Mesenchymal stem cell (in vitro differentiated cells and primary cell): ENCODE measurements around the gene BOD1L1.

ENCODE experiments used
- DNase-seq: peaks from one replicate; pipeline ENCODE4 v3.0.0-alpha.2; 2013
- H2AFZ ChIP-seq: one replicate; pipeline ENCODE4 v1.6.1; 2013; ENCODE audit warnings: low read depth, mild to moderate bottlenecking, control low read depth, inconsistent platforms, low read length, moderate library complexity
- H2AK5ac ChIP-seq: 2 replicates; pipeline ENCODE4 v1.6.1; 2013; ENCODE audit warnings: low read length, moderate library complexity, mild to moderate bottlenecking, inconsistent platforms; ENCODE audit not compliant: severe bottlenecking
- H2BK120ac ChIP-seq: one replicate; pipeline ENCODE4 v1.6.1; 2013; ENCODE audit warnings: low read depth, mild to moderate bottlenecking, inconsistent platforms, low read length, moderate library complexity
- H2BK12ac ChIP-seq, 2 experiments: one replicate each; pipeline ENCODE4 v1.6.1; 2013; ENCODE audit warnings: inconsistent platforms in 2 of 2, low read length in 2 of 2, mild to moderate bottlenecking in 2 of 2, moderate library complexity in 2 of 2, control low read depth in 1 of 2
- H2BK15ac ChIP-seq: one replicate; pipeline ENCODE4 v1.6.1; 2013; ENCODE audit warnings: mild to moderate bottlenecking, low read depth, inconsistent platforms; ENCODE audit not compliant: poor library complexity, severe bottlenecking
- H2BK5ac ChIP-seq: 2 replicates; pipeline ENCODE4 v1.6.1; 2013; ENCODE audit warnings: low read depth, mild to moderate bottlenecking, low read length, control low read depth, inconsistent platforms; ENCODE audit not compliant: poor library complexity, severe bottlenecking
- H3K14ac ChIP-seq, 2 experiments: one replicate each; pipeline ENCODE4 v1.6.1; 2013; ENCODE audit warnings: inconsistent platforms in 2 of 2, low read length in 2 of 2, control low read depth in 1 of 2, mild to moderate bottlenecking in 1 of 2, moderate library complexity in 1 of 2
- H3K18ac ChIP-seq, 2 experiments: one replicate each; pipeline ENCODE4 v1.6.1; 2013; ENCODE audit warnings: inconsistent platforms in 2 of 2, low read length in 2 of 2, control low read depth in 1 of 2, low read depth in 1 of 2, mild to moderate bottlenecking in 1 of 2
- H3K23ac ChIP-seq, 2 experiments: one replicate each; pipeline ENCODE4 v1.6.1; 2013; ENCODE audit warnings: inconsistent platforms in 2 of 2, low read length in 2 of 2, mild to moderate bottlenecking in 2 of 2, moderate library complexity in 2 of 2, control low read depth in 1 of 2
- H3K27ac ChIP-seq: 2 replicates; pipeline ENCODE4 v1.5.1; 2013; ENCODE audit warnings: mild to moderate bottlenecking, moderate library complexity, low read length, control low read depth, inconsistent platforms; ENCODE audit not compliant: poor library complexity, severe bottlenecking
- H3K27me3 ChIP-seq, 2 experiments: 2 replicates each; pipeline versions ENCODE4 v1.6.1 to v1.7.0; 2013; ENCODE audit warnings: low read length in 2 of 2, mild to moderate bottlenecking in 2 of 2, moderate library complexity in 2 of 2, control low read depth in 1 of 2, inconsistent platforms in 1 of 2; ENCODE audit not compliant: control insufficient read depth in 1 of 2, insufficient read depth in 1 of 2
- H3K36me3 ChIP-seq, 2 experiments: 2 replicates each; pipeline versions ENCODE4 v1.6.1 to v1.7.0; 2013; ENCODE audit warnings: low read length in 2 of 2, control low read depth in 1 of 2, inconsistent platforms in 1 of 2, low read depth in 1 of 2, mild to moderate bottlenecking in 1 of 2; ENCODE audit not compliant: insufficient read depth in 2 of 2, control insufficient read depth in 1 of 2
- H3K4ac ChIP-seq, 2 experiments: one replicate each; pipeline ENCODE4 v1.6.1; 2013; ENCODE audit warnings: inconsistent platforms in 2 of 2, low read length in 2 of 2, mild to moderate bottlenecking in 2 of 2, moderate library complexity in 2 of 2, control low read depth in 1 of 2, low read depth in 1 of 2
- H3K4me1 ChIP-seq: 2 replicates; pipeline ENCODE4 v1.6.1; 2013; ENCODE audit warnings: low read depth, low read length, control low read depth; ENCODE audit not compliant: control insufficient read depth, insufficient read depth
- H3K4me2 ChIP-seq: 2 replicates; pipeline ENCODE4 v1.6.1; 2013; ENCODE audit warnings: low read length, mild to moderate bottlenecking, inconsistent platforms; ENCODE audit not compliant: poor library complexity, severe bottlenecking
- H3K4me3 ChIP-seq, 2 experiments: 2 replicates each; pipeline versions ENCODE4 v1.5.1 to v1.7.0; 2013; ENCODE audit warnings: low read length in 2 of 2, mild to moderate bottlenecking in 2 of 2, control low read depth in 1 of 2, low read depth in 1 of 2; ENCODE audit not compliant: insufficient read depth in 1 of 2
- H3K79me1 ChIP-seq: replicated peaks from 2 replicates; pipeline ENCODE4 v1.6.1; 2013; ENCODE audit warnings: mild to moderate bottlenecking, control low read depth, low read length, inconsistent platforms; ENCODE audit not compliant: poor library complexity, severe bottlenecking
- H3K9ac ChIP-seq: 2 replicates; pipeline ENCODE4 v1.7.0; 2013; ENCODE audit warnings: mild to moderate bottlenecking, low read length, moderate library complexity
- H3K9me3 ChIP-seq: 2 replicates; pipeline ENCODE4 v1.7.0; 2013; ENCODE audit warnings: mild to moderate bottlenecking, low read length; ENCODE audit not compliant: control insufficient read depth
- H4K8ac ChIP-seq: one replicate; pipeline ENCODE4 v1.6.1; 2013; ENCODE audit warnings: inconsistent platforms, mild to moderate bottlenecking, low read length, moderate library complexity
- H4K91ac ChIP-seq: one replicate; pipeline ENCODE4 v1.6.1; 2013; ENCODE audit warnings: mild to moderate bottlenecking, low read length, inconsistent platforms
- WGBS: methylation state at CpG from one replicate; pipeline ENCODE4 v1.1.7; 2013; ENCODE audit warnings: mixed read lengths; 5-methylcytosine and 5-hydroxymethylcytosine counted together

The BOD1L1 gene

DNA sequence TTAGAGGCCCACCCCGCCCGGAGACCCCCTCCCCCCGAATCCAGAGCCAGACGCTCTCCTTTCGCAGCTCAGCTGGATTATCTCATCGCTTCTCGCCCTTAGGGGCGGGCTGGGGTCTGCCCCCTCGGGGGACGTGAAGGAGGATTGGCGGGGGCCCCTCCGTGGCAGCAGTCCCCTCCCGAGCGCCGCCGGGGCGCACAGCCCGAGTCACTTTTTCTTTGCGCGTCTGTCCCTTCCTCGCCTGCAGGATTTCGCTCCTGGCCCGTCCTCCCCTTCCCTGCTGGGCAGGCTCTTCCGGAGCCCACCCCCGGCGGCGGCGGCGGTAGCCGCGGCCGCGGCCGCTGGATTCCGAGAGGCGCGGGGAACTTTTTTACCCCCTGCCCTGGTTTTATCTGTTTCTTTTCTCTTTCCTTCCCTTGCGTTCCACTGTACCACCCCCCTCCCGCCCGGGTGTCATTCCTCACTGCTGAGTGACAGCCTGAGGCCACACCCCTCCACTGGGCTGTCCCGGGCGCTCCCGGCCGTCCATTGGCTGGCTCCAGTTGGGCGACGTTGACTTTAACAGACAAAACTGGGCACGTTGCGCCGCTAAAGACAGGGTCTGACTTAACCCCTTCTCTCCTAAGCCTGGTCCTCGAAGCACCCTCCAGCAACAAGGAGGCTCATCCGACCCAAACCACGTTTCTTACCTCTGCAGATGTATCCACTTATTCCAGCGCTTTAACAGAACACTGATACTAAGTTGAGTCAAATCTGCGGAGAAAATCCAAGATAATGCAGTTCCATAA is 82.7 kb downstream of the BOD1L1 start:
- DNase-seq: peak; percentile 91
- Histone ChIP-seq H3K9ac (no peak overlapping the region), H2BK5ac (no peak overlapping the region), H3K4ac (peak overlapping the region in 1 of 2 experiments; percentile 84), H3K23ac (peak overlapping the region in 1 of 2 experiments; percentile 43), H3K27me3 (peaks cover 66 to 93% of the 10 kb centered on the region in 2 experiments), H3K4me2 (peak overlapping the region; percentile 93), H3K36me3 (no peaks in the 10 kb centered on the region), H2AK5ac (no peak overlapping the region), H2AFZ (no peak overlapping the region), H3K9me3 (no peaks in the 10 kb centered on the region), H3K27ac (no peak overlapping the region), H3K79me1 (no peaks in the 10 kb centered on the region), H3K14ac (peak overlapping the region in 1 of 2 experiments; percentile 25), H2BK12ac (no peak overlapping the region), H3K4me3 (peak overlapping the region; percentile 59 to 66), H2BK15ac (peak overlapping the region; percentile 88), H2BK120ac (peak overlapping the region; percentile 87), H3K4me1 (peaks cover 34% of the 10 kb centered on the region), H3K18ac (peak overlapping the region; percentile 85), H4K91ac (no peak overlapping the region), H4K8ac (peak overlapping the region; percentile 73)
- WGBS: 1% methylated on average over 54 of the region's 54 CpGs

DNA sequence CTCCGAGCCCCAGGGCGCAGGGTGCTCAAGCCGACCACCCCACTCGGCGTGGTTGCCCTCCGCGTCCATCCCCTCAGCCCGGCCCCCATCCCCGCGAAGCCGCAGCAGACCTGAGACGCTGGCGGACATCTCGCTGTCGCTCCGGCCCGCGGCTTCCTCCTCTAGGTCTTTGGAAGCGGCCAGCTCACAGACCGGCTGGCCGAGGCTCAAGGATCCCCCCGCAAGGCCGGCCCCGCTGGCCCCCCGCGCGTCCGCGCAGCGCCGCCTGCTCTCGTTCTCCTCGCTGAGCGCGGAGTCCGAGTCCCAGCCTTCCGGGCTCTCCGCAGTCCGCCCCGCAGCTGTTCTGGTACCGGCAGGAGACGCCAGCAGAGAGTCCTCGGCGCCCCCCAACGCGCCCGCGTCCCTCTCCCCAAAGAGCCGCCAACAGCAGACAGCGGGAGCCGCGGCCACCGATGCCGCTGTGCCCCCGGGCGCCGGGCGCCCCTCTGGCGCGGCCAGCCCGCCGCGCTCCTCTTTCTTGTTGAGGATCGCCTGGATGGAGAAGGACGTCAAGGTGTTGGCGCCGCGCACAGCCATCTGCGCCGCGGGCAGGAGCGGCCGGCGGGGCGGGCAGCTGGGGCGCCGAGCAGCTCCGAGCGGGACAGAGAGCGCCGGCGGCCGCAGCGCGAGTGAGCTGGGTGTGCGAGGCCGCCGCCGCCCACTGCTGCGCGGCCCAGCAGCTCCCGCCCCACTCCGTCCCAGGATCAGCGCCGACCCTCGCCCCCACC is 83.5 kb downstream of the BOD1L1 start, which contains the start of gene NKX3-2:
TSS of gene NKX3-2 (minus strand) at position 670 of the 767 bp plus-strand sequence. CDS start at position 576, 94 bp downstream.
- peak within 1 kb of the TSS; percentile 93 for H3K4me2 ChIP-seq
- peak within 1 kb of the TSS; percentile 59 to 66 for H3K4me3 ChIP-seq
- no peaks in the 10 kb centered on the region for H3K9me3 ChIP-seq
- peak within 1 kb of the TSS; percentile 85 for H3K18ac ChIP-seq
- no peak within 1 kb of the TSS for H3K9ac ChIP-seq
- no peak within 1 kb of the TSS for H2BK5ac ChIP-seq
- H3K36me3 ChIP-seq: no peaks in the 10 kb centered on the region
- peak within 1 kb of the TSS; percentile 87 for H2BK120ac ChIP-seq
- no peak within 1 kb of the TSS for H3K27ac ChIP-seq
- peak within 1 kb of the TSS; percentile 85 to 96 for H3K23ac ChIP-seq
- WGBS: under 1% methylated on average over 91 of the region's 96 CpGs
- H3K4me1 ChIP-seq: peaks cover 31% of the 10 kb centered on the region
- peaks cover 73 to 93% of the 10 kb centered on the region in 2 experiments for H3K27me3 ChIP-seq
- H2AK5ac ChIP-seq: no peak within 1 kb of the TSS
- peak within 1 kb of the TSS; percentile 73 for H4K8ac ChIP-seq
- H4K91ac ChIP-seq: peak within 1 kb of the TSS; percentile 95
- peak within 1 kb of the TSS in 1 of 2 experiments; percentile 29 for H2BK12ac ChIP-seq
- peak within 1 kb of the TSS; percentile 83 to 84 for H3K4ac ChIP-seq
- DNase-seq: peak; percentile 59
- no peak within 1 kb of the TSS for H2AFZ ChIP-seq
- H3K14ac ChIP-seq: peak within 1 kb of the TSS; percentile 64 to 97
- no peaks in the 10 kb centered on the region for H3K79me1 ChIP-seq
- peak within 1 kb of the TSS; percentile 88 for H2BK15ac ChIP-seq

- Histone ChIP-seq H3K27me3 (peaks cover 79 to 93% of the 10 kb centered on the region in 2 experiments), H3K4ac (peak overlapping the region; percentile 83 to 84), H4K91ac (peak overlapping the region; percentile 95), H3K23ac (peak overlapping the region; percentile 85 to 96), H3K4me1 (peaks cover 31% of the 10 kb centered on the region), H2BK12ac (no peak overlapping the region), H2AK5ac (no peak overlapping the region), H3K14ac (peak overlapping the region in 1 of 2 experiments; percentile 97), H3K79me1 (no peaks in the 10 kb centered on the region), H2BK120ac (peak overlapping the region; percentile 87), H3K18ac (peak overlapping the region; percentile 85), H2BK15ac (peak overlapping the region; percentile 44), H3K36me3 (no peaks in the 10 kb centered on the region), H3K27ac (no peak overlapping the region), H3K4me2 (peak overlapping the region; percentile 93), H4K8ac (peak overlapping the region; percentile 73), H2AFZ (no peak overlapping the region), H3K9ac (no peak overlapping the region), H3K4me3 (peak overlapping the region; percentile 49 to 59), H2BK5ac (no peak overlapping the region), H3K9me3 (peaks cover 4% of the 10 kb centered on the region)
- DNase-seq: no peak
- 17% methylated on average over 30 of the region's 30 CpGs for WGBS
Measured at GRCh38 chr4:13543032-13543838, 84.3 kb downstream of the BOD1L1 start.
